D341Med (cell line): ENCODE data around the gene KCNJ11.
"Not testable (repeated sequence)": the region's sequence is repeated elsewhere in the genome, so short reads cannot be mapped to it uniquely, and the experiment has no call there.

ENCODE experiments used
- DNase-seq: peaks from one replicate; pipeline ENCODE4 v3.0.0; 2012; ENCODE audit warnings: low spot score

Gene KCNJ11

GRCh38 chr11:17388609-17389210 lies at the start of gene KCNJ11:
Gene KCNJ11 (minus strand): TSS chr11:17388659. CDS start chr11:17388091, 568 bp downstream.
- peak; percentile 46 for DNase-seq

GRCh38 chr11:17437366-17437765 lies 48.9 kb upstream of the KCNJ11 start:
- DNase-seq, result no peak

- peak; percentile 80 for DNase-seq
Observed at GRCh38 chr11:17434108-17434507, 45.6 kb upstream of the KCNJ11 start.

- peak; percentile 48 for DNase-seq
Observed at GRCh38 chr11:17432002-17432401, 43.5 kb upstream of the KCNJ11 start.

GRCh38 chr11:17431139-17431538 lies 42.7 kb upstream of the KCNJ11 start:
- DNase-seq, result peak; percentile 81

- DNase-seq, result no peak
Observed at GRCh38 chr11:17430616-17431015, 42.2 kb upstream of the KCNJ11 start.

- no peak for DNase-seq
Observed at GRCh38 chr11:17428925-17429324, 40.5 kb upstream of the KCNJ11 start.

- DNase-seq, result no peak
Observed at GRCh38 chr11:17428261-17428660, 39.8 kb upstream of the KCNJ11 start.

- DNase-seq, result not testable (repeated sequence)
Observed at GRCh38 chr11:17426233-17426632, 37.8 kb upstream of the KCNJ11 start.

- DNase-seq, result no peak
Observed at GRCh38 chr11:17423533-17424310, 35.3 kb upstream of the KCNJ11 start.

GRCh38 chr11:17421781-17422180 lies 33.3 kb upstream of the KCNJ11 start:
- peak; percentile 73 for DNase-seq

GRCh38 chr11:17418444-17419081 lies 30.1 kb upstream of the KCNJ11 start:
- DNase-seq, result no peak

GRCh38 chr11:17416492-17416891 lies 28.0 kb upstream of the KCNJ11 start:
- DNase-seq, result no peak

- DNase-seq, result no peak
Observed at GRCh38 chr11:17415523-17416104, 27.2 kb upstream of the KCNJ11 start.

GRCh38 chr11:17414992-17415391 lies 26.5 kb upstream of the KCNJ11 start:
- no peak for DNase-seq

- DNase-seq, result no peak
Observed at GRCh38 chr11:17414317-17414737, 25.9 kb upstream of the KCNJ11 start.

GRCh38 chr11:17413414-17414316 lies 25.2 kb upstream of the KCNJ11 start:
- DNase-seq, result no peak

- DNase-seq, result peak; percentile 53
Observed at GRCh38 chr11:17412488-17413180, 24.2 kb upstream of the KCNJ11 start.

GRCh38 chr11:17411418-17411817 lies 23.0 kb upstream of the KCNJ11 start:
- no peak for DNase-seq

GRCh38 chr11:17410606-17411379 lies 22.3 kb upstream of the KCNJ11 start:
- DNase-seq, result no peak
